ENCODE measurements around the gene DOCK7. TPM values are rescaled to one million over a fixed set of nuclear protein-coding genes. Genes with fewer than 3 reads are reported as not detected.
A peak's percentile ranks its signal among the peaks of the same experiment; 100 is the strongest.
"Not testable (repeated sequence)": the region's sequence is repeated elsewhere in the genome, so short reads cannot be mapped to it uniquely, and the experiment has no call there.

DOCK7 gene
- total RNA-seq, 1 donor from 2014 or later: 20.8 TPM

DNA sequence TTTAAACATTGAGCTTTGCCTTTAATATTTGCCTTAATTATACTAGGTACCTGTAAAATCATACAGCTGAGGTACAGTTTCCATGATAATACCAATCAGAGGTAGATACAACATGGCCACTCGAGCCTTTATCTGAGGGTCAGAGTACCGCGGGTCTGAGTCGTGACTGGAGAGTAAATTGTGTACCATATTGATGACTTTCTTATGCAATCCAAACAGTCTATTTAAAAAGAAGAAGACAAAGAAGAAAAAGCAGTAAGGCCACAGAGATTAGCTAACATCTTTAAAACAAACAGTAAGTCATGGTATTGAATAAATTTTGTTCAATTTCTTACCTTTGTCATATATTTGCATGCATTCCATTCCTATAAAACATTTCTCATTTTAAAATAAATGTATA, 159.0 kb downstream of the DOCK7 start:
- TF ChIP-seq, protein P1, sequence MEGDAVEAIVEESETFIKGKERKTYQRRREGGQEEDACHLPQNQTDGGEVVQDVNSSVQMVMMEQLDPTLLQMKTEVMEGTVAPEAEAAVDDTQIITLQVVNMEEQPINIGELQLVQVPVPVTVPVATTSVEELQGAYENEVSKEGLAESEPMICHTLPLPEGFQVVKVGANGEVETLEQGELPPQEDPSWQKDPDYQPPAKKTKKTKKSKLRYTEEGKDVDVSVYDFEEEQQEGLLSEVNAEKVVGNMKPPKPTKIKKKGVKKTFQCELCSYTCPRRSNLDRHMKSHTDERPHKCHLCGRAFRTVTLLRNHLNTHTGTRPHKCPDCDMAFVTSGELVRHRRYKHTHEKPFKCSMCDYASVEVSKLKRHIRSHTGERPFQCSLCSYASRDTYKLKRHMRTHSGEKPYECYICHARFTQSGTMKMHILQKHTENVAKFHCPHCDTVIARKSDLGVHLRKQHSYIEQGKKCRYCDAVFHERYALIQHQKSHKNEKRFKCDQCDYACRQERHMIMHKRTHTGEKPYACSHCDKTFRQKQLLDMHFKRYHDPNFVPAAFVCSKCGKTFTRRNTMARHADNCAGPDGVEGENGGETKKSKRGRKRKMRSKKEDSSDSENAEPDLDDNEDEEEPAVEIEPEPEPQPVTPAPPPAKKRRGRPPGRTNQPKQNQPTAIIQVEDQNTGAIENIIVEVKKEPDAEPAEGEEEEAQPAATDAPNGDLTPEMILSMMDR (IDR thresholded peaks at IDR 0.05; ENCODE audit: insufficient read depth, low read length, severe bottlenecking): no peak
- FAIRE-seq: no peak
- Histone ChIP-seq H3K27me3 (ENCODE audit: control insufficient read depth, insufficient read depth, low read length) (no peaks in the 10 kb centered on the region), H3K36me3 (ENCODE audit: control insufficient read depth, insufficient read depth, low read length) (no peaks in the 10 kb centered on the region), H3K4me3 (ENCODE audit: low read depth, low read length) (no peak overlapping the region)
- DNase-seq (ENCODE audit: low read depth): no peak

DNA sequence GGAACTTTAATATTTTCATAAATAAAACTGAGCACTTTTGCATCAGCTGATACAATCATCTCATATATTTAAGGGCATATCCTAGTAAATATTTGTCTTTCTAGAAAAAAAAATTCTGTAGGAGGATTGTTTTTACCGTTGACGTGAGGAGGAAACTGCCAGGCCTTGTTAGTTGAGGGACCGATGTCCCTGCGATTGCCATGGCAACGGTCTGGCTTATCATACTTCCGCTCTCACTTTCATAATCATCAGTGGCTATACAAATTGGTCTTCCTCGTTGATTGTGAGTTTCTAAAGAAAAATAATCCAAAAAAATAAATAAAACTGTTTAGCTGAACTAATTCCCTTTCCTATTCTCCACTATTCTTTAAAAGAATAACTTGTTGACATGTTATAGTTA, 160.2 kb downstream of the DOCK7 start:
- no peak overlapping the region for H3K4me3 ChIP-seq (ENCODE audit: low read depth, low read length)
- DNase-seq (ENCODE audit: low read depth) (no peak), FAIRE-seq (no peak)
- H3K27me3 ChIP-seq (ENCODE audit: control insufficient read depth, insufficient read depth, low read length): no peaks in the 10 kb centered on the region
- no peaks in the 10 kb centered on the region for H3K36me3 ChIP-seq (ENCODE audit: control insufficient read depth, insufficient read depth, low read length)
- TF ChIP-seq, protein P1 (IDR thresholded peaks at IDR 0.05; ENCODE audit: insufficient read depth, low read length, severe bottlenecking): no peak

DNA sequence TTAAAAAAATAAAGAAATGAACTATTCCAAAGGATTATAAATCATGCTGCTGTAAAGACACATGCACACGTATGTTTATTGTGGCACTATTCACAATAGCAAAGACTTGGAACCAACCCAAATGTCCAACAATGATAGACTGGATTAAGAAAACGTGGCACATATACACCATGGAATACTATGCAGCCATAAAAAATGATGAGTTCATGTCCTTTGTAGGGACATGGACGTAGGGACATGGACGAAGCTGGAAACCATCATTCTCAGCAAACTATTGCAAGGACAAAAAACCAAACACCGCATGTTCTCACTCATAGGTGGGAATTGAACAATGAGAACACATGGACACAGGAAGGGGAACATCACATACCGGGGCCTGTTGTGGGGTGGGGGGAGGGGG, 160.8 kb downstream of the DOCK7 start:
- not testable (repeated sequence) for H3K36me3 ChIP-seq (ENCODE audit: control insufficient read depth, insufficient read depth, low read length); DNase-seq (ENCODE audit: low read depth); H3K27me3 ChIP-seq (ENCODE audit: control insufficient read depth, insufficient read depth, low read length); FAIRE-seq; H3K4me3 ChIP-seq (ENCODE audit: low read depth, low read length)

DNA sequence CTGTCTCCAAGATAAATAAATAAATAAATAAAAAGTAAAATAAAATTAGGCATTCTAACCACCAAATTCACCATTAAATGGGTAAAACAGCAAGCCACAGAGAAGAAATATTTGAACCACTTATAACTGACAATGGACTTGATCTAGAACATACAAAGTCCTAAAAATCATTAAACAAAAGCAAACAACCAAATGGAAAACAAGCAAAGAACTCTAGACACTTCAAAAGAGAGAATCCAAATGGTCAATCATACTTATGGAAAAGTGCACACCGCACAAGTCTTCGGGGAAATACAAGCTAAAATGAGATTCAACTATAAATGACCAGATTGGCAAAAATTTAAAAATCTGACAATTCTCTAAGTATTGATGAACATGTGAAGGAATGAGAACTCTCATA, 164.3 kb downstream of the DOCK7 start:
- FAIRE-seq (no peak), DNase-seq (ENCODE audit: low read depth) (no peak)
- TF ChIP-seq, protein P1 (IDR thresholded peaks at IDR 0.05; ENCODE audit: insufficient read depth, low read length, severe bottlenecking): no peak
- Histone ChIP-seq H3K36me3 (ENCODE audit: control insufficient read depth, insufficient read depth, low read length) (no peaks in the 10 kb centered on the region), H3K4me3 (ENCODE audit: low read depth, low read length) (no peak overlapping the region), H3K27me3 (ENCODE audit: control insufficient read depth, insufficient read depth, low read length) (no peaks in the 10 kb centered on the region)

DNA sequence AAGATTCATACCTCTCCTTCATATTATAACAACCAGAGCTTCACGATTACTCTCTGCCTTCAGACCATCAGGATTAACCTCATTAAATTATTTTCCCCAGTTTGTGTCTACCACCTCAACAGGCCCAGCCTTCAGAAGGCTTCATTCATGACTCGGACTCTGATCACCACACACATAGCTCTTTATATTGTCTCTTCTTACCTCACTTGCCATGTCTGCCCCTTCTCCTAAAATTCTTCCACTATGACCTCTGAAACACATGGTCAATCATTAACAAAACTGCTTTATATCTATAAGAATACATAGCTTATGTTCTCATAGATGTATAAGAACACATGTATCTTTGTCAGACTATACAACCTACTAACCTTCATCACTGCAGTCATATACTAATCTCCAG, 171.6 kb downstream of the DOCK7 start:
- DNase-seq (ENCODE audit: low read depth) (no peak), FAIRE-seq (no peak)
- Histone ChIP-seq H3K27me3 (ENCODE audit: control insufficient read depth, insufficient read depth, low read length) (no peaks in the 10 kb centered on the region), H3K36me3 (ENCODE audit: control insufficient read depth, insufficient read depth, low read length) (no peaks in the 10 kb centered on the region), H3K4me3 (ENCODE audit: low read depth, low read length) (no peak overlapping the region)
- TF ChIP-seq, protein P1 (IDR thresholded peaks at IDR 0.05; ENCODE audit: insufficient read depth, low read length, severe bottlenecking): no peak

DNA sequence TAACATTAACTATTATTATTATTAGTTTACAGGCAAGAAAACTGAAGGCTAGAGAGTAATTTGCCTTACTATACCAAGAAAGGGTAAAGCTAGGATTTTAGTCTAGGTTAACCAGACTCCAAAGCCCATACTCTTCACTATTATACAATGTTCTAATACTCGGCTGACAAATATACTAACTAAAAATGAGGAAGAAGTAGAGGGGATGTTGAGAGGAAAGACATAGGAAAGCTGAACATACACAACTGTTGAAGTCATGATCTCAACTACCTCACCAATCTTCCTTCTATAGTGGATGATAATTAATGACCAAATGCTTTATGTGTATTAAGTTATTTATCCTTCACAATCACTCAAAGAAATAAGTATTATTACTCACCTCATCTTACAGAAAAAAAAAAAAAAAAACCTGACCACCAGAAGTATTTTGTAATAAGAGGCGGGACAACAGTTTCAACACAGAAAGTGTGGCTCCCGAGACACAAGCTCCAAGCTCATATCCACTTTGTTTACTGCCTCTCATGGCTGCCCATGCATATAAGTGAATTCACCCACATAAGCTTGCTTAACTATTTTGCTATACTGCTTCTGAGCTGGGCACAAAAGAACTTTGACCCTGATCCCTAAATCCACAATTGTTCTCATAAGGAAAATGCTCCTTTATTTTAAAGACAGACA, 173.3 kb downstream of the DOCK7 start:
- no peak overlapping the region for H3K4me3 ChIP-seq (ENCODE audit: low read depth, low read length)
- H3K36me3 ChIP-seq (ENCODE audit: control insufficient read depth, insufficient read depth, low read length): no peaks in the 10 kb centered on the region
- DNase-seq (ENCODE audit: low read depth) (peak; percentile 32), FAIRE-seq (no peak)
- H3K27me3 ChIP-seq (ENCODE audit: control insufficient read depth, insufficient read depth, low read length): no peaks in the 10 kb centered on the region
- TF ChIP-seq, protein P1 (IDR thresholded peaks at IDR 0.05; ENCODE audit: insufficient read depth, low read length, severe bottlenecking): no peak
